Retina (tissue), 1 donor: Measurements from ENCODE around the gene CACNA2D3.

Source experiments
- DNase-seq: peaks from one replicate; pipeline ENCODE4 v3.0.0-alpha.2; 2016

The CACNA2D3 gene

DNA sequence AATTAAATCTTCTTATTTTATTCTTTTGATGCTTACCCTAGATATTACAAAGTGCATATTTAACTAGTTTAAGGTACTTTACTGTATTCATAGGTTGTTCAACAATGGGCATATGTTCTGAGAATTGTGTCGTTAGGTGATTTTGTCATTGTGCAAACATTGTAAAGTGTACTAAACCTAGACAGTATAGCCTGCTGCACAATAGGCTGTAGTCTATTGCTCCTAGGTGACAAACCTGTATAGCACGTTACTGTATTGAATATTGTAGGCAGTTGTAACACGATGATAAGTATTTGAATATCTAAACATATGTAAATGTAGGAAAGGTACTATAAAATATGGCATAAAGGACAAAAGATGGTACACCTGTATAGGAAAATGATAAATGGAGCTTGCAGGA lies 100.7 kb downstream of the CACNA2D3 start:
- no peak for DNase-seq

DNA sequence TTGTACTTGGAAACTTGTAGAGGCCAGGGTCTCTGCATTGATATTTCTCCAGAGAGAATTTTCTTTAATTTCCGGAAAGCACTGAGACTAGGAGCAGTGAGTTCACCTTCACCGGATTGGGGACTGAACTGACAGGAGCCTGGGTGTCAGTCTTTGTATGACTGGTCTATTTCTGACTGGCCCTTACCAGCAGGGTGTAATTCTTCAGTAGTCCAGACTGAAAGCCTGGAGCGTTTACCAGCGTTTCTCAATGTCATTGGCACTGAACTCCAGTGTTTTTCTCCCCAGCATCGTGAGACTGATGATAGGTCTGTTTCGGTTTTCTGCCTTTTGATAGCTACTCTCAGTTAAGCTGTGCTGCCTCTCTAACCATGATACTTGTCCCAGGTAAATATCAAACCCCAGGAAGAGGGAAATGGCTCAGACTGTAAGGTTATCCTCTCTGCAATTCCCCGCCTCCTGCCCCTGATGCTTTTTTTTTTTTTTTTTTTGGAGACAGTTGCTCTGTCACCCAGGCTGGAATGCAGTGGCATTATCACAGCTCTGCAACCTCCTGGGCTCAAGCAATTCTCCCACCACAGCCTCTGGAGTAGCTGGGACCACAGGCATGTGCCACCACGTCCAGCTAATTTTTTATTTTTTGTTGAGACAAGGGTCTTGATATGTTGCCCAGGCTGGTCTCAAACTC lies 103.6 kb downstream of the CACNA2D3 start:
- DNase-seq, result no peak

DNA sequence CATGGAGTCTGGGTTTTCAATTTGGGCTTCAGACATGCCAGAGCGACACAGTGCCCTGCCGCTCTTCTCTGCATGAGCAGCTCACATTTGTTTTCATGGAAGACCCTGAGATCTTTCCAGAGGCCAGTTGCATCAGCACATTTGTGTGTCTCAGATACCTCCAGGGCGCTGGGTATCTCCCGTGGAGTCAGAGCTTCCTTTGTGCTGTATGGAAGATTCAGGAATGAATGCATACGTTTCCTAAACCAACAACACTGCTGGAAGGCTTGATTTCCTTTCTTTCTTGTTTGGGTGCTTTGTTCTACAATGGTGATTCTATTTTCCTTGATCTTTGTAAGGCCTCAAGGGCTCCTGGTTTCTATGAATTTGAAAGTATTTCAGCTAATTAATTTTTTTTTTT lies 106.5 kb downstream of the CACNA2D3 start:
- DNase-seq, result no peak

DNA sequence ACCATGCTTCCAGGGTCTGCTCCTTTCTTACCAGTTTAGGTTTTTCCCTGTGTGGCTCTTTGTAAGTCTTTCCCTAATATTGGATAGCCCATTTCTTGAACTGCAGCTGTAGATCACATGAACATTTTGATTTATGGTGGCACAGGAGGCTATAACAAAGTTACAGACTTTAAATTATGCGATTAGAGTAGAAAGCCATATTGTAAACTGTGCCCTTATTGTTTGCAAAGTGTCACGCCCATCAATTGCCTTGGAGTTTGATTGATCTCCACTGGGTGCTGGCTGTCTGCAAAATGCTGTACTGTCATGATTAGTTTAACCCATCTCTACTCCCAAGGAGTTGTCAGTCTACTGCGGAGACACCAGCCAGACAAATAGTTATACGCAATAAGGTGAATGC lies 110.3 kb downstream of the CACNA2D3 start:
- DNase-seq, result no peak

DNA sequence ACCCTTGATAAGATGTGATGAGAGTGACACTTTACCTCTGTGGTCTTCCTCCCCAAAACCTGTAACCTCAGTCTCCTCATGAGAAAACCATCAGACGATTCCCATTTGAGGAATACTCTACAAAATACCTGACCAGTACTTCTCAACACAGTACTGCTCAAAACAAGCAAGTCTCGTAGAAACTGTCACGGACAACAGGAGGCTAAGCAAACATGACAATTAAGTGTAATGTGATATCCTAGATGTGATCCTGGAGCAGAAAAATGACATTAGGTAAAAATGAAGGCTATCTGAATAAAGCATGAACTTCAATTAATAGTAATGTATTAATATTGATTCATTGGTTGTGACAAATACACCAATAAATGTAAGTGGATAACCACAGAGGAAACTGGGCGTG lies 113.6 kb downstream of the CACNA2D3 start:
- no peak for DNase-seq

DNA sequence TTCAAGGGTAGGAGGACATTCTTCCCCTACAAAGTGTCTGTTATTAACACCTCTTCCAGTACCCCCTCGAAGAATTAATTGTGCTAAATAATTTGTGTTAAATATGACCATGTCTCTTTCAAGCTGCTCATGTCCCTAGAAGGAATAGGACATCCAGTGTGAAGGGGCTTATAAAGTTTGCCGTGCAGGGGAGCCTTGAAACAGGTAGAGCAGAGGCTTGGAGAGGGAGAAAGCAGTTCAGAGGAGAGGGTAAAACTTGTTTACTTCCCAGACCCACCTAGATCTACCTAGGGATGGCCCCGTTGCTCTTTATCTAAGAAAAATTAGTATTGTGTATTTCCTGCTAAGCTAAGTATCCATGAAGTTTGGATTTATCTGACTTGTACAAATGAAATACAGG lies 114.8 kb downstream of the CACNA2D3 start:
- DNase-seq, result no peak

DNA sequence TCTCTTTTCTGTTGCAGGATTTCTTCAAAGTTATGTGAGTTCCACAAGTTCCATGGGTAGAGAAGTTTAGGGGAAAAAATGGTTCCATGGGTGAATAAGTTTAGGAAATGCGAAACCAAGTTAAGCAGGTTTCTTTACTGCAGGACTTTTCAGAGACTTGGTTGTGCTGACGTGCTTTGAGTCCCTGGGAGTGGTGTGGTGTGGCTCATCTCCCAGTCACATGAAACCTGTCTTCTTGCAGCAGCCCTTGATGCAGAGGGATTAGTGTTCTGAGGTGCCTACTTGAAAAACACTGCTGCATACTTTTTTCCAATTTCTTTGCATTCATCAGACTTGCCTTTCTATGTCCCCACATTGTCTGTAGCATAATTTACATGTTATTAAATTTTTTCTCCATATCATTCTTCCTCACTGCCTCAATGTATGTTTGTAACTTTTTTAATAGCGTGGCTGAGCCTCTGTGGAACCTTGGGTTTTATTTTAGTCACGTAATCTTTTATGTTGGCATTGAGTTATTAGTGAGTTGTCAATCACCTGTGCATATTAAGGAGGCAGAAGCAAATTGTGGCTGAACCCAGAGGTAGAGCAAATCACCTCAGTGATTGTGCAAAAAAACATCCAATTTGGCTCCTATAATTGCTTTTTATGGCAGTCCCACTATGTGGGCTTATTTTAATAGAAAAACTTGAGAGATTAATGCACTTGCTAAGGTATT lies 115.6 kb downstream of the CACNA2D3 start:
- DNase-seq, result no peak

DNA sequence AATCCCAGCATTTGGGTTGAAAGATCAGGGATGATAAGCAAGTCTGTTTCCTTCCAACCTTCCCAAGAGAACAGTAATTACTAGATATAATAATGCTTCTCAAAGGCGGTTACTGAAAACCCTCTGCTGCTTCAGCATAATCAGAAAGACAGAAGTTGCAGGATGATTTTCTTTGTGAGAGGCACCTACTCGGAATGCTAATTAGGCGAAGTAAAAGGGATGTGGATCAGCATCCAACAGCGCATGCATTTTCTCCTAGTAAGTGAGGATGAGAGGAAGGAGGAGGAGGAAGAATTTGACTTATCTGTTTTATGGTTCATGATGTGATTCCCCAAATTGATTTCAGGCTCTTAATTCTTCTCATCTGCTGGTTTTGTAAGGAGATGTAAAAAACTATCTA lies 118.0 kb downstream of the CACNA2D3 start:
- no peak for DNase-seq

DNA sequence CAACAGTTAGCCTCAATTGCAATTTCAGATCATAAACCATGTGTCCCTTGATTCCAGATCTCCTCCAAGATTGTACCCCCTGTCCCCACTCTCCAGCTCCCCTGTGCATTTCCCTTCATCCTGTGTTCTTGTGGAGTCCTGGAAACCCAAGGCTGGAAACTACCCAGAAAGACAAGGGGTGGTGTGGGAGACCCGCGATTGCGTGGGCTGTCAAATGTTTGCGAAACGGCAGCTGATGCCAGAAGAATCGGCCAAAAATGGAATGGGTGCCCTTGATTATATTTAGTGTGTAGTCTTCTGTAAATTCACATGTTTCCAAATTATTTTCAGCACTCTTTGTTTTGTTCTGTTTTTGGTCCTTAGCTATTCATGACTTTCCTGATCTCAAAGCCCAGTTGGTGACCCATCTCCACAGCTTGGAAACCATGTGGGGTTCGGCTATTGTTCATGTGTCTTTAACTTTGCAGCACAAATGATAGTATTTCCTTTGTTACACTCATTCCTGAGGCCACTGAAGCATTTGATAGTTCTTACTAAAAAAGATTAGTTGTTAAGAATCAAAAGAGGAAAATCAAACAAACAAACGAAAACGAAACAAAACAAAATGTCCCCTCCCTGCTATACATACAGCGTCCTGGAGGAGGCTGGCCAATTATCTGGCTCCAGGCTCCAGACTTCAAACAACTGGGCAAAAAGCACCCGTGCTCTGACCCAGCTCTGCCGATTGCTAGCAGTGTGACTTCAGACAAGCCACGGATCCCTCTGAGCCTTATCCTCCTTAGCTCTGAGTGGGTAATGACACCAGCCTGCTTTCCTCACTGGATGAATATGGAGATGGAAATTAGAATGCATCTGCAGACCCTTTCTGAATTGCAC lies 120.9 kb downstream of the CACNA2D3 start:
- no peak for DNase-seq

DNA sequence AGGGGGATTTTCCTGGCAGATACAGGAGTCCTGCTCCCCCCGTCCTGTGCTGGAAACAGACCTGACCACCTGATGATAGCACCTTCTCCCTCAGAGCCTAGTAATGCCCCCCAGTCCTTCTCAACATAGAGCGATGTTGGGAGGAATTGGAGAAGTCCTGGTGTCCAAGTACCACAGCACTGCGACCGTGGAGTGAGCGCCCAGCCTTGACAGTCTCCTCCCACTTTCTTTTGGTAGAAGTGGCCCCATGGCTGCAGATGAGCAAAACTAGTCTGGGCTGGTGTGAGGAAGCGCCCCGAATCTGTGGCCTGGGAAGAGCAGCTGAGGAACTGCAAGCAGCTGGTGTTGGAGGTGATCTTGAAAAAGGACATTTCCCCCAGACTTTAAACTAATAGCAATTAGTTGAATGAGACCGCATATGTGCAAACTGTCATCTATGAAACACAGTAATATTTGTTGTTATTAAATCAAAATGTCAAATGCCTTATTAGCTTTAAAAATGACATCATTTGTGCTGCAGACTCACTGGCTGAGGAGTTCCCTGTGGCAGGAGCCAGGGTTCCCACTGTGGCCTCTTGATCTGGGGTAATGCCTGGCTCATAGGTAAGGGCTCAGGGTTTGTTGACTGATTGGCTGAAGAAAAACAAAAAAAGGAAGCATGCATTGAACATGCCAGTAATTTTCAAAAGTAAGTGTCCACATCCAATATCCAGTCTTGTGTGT lies 121.8 kb downstream of the CACNA2D3 start:
- DNase-seq, result no peak

DNA sequence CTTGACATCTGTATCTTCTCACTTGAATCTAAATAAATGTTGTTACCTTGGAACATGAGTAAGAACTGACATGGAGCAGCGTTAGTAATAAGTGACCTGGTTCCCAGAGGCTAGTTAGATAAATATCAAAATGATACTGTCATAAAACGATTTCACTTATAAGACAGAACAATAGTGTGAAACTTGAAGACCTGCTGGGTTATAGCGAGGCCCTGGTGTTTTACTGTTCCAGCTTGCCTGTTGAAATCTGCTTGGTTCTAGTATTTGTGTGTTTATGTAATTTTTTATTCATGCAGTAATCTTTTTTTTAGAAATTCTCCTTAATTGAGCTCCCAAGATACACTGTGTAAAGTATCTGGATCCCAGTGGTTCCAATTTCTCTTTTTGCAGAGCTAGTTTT lies 129.4 kb downstream of the CACNA2D3 start:
- no peak for DNase-seq

DNA sequence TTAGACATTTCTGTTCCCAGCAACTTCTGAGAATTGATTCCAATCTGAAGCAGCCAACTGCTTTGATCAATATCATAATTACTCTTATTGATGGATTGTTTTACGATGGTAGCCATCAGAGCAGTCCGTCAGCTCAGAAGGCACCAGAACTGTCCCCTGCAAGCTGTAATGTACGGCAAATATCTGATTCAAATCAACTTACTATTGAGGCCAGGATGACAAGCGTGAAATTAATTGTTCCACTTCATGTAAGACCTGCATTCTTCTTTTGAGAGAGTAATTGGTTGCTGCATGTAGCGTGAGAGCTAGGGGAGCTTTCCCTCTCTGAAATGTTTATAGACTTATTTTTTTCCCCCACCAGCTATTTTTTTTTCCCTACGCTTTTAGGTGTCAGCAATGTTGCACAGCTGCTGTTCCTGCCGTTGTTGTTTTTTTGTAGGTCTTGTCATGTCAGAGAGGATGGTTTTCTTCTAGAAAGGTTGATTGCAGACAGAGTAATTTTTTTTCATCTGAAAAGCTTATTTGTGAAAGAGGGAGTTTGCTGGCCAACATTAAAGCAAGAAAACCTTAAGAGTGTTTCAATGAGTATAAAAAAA lies 134.9 kb downstream of the CACNA2D3 start:
- peak; percentile 80 for DNase-seq

DNA sequence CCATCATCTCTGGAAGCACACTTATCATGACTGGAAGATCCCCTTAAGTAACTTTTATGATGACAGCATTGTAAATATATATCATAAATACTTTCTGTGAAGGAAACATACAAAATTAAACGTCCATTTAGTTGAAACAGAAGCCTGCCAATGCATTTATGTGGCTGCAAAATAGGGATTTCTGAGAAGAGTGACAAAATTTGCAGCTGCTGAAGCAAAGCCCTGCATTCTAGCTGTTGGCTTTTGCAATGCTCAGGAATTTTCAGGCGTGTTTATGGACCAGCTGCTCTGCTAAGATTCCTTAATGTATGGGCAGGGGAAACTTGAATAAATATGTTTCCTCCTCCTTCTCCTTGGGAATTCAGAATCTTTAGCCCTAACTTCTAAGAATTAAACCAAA lies 137.3 kb downstream of the CACNA2D3 start:
- no peak for DNase-seq

DNA sequence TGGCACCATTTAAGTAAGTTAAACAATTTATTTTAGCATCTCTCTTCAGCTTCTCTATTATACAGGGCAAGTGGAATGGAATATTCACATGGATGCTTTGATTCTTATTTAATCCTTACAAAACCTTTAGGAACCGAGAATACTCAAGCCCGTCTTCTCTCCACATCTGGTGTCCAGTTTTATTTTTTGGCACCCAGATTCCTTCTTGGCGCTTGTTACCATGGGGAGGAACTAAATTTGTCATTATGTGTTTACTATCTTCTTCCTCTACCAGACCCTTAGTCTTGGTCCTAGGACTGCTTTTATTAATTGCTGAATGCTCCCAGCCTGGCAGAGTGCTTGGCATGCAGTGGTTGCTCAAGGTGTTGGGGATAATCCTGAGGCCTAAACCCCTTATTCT lies 138.8 kb downstream of the CACNA2D3 start:
- DNase-seq, result no peak

DNA sequence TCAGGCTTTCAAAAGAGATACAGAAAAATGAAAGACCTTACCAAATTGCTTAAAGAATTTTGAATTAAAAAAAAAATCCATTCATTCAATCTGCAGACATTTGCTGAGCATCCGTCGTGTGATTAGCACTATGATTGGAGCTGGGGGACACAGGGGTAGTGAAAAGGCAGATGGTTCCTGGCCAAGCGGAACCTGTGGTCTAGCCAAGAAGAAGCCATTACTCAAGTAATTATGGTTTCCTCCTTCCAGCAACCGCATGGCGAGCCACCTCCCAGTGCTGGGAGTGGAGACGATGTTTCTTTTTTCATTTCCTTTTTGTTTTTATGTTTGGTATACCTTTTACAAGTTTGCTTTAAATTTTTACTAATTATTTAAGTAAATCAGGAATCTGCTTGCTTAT lies 140.2 kb downstream of the CACNA2D3 start:
- no peak for DNase-seq

DNA sequence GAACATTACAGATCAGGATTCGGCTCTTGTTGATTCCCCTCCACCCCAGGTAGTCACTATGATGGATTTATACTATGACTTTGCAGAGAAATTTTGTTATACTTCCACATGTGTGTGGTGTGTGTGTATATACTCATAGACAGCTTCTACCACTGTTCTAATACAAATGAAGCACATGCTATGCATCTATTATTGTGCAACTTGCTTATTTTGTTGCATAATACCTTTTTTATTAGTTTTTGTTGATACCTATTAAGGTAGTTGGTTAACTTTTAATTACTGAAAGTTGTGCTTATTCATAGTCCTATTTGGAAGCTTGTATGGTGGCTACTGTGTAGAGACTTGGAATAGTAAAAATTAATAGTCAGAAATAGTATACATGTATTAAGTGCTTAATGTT lies 140.6 kb downstream of the CACNA2D3 start:
- no peak for DNase-seq

DNA sequence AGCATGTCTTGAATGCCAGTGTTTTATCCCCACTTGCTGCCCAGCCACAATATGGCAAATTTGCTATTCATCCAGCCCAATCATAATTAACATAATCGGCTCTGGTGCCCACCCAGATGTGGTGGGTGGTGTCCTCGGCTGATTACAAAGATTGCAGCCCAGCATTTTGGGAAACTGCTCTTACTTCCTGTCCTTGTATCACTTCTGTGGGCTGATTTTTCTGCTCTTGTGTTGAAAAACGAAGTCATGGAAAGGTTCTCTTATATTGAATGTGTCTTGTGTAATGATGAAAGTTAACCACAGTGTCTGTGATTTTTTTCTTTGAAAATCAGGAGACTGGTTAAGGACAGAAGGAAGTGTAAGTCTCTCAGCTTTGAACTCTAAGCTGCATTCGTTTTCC lies 141.7 kb downstream of the CACNA2D3 start:
- DNase-seq, result no peak

DNA sequence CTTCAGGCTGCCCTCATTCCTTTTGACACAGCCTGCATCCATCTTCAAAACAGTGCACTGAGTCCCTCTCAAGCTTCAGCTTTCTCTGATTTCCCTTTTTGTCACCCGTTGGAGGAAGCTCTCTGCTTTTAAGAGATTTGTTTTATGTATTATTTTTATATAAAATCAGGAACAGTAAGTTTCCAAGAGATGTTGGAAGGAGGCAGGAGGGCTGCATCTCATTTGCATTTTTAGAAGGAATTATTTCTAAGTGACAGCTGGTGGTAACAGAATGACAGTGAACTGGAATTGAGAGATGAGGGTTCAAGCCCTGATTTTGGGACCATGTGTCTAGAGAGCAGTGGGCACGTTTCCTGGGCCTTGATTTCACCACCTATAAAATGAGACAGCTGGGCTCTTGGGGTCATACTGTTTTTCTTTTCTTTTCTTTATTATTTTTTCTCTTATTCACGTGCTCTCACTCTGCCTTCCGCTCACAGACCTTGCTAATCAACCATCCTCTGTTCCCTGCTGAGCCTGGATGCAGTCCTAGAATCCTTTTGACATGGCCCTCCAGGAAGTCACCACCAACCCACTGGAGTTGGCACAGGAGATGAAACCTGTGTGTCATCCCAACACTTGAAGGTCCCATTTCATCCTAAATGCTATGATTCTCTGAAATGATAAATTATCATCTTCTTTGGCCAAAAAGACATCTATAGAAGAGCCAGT lies 148.6 kb downstream of the CACNA2D3 start:
- DNase-seq, result no peak

DNA sequence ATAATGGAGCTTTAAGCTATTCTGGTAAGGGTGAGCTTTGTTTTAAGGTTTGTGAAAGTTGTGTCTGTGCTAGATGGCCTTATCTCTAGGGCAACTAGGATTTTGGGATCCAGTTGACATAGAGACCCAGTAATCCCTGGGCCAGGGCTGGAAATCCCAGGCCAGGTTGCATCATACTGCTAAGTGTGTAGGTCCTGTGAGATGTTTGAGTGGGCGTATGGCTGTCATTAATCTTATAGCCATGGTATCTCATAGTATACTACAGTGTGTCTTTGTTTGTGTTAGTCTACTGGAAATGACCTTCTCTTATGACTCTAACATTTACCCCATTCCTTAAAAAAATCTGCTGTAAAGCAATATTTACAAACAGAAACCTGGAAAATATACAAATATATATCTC lies 151.4 kb downstream of the CACNA2D3 start:
- no peak for DNase-seq

DNA sequence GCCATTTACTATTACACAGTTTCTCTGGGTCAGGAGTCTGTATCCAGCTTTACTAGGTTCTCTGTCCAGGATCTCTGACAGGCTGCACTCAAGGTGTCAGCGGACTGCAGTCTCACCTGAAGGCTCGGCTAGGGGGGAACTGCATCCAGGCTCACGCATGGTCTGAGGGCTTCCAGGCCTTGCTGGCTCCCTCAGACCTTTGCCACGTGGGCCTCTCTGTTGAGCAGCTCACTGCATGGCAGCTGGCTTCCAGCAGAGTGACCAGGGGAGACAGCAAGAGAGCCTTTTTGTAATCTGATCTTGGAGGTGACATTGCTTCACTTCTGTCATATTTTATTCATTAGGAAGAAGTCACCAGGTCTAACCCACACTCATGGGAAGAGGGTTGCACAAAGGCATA lies 152.3 kb downstream of the CACNA2D3 start:
- no peak for DNase-seq

DNA sequence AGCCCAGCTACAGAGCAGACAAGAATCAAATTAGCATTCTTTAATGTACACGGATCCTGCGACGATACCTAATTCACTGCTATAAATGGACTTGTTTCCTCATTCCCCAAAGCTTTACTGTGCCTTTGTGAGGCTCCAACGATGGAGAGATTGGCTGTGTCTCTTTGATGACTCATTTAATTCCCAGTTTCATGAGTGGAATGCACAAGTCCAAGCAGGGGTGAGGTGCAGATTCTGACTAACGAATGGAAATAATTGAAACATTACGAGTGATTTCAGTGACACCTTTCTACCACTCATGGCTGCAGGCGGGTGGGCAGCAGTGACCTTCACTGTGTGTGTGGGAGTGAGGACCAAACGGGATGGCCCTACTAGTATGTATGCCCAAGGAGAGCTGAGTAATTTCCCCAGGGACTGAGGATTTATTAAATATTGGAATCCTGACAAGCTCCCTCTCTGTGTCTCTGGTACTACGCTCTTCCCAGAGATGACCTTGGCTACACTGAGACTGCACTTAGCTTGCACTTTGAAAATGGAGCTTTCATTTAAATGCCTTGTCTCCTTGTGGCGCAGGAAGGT lies 156.7 kb downstream of the CACNA2D3 start:
- no peak for DNase-seq

DNA sequence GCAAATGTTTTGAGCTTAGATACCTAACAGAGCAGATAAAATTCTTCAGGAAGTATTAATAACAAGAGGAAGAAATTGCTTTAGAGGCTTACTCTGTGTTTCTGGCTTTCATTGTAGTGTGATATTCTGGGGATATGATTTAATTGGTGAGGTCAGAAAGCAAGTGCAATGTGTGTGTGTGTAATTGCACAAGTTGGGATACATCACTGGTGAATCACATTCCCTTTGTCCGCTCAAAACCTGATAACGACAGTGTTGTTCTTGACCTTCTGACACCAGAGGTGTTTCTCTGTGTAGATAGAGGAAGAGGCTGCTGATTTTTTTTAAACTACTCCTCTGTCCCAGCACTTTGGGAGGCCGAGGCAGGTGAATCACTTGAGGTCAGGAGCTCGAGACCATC lies 161.1 kb downstream of the CACNA2D3 start:
- DNase-seq, result no peak
